Coronary artery (tissue), 2 donors: ENCODE measurements around the gene P3H4.

Source experiments
- DNase-seq: peaks from one replicate; pipeline ENCODE4 v3.0.0-alpha.2; 2017; ENCODE audit warnings: low spot score
- H3K27ac ChIP-seq, 2 donors: fragments of 200-600 bp; sonication (generic); one replicate each; pipeline ENCODE4 v1.5.1; 2016 to 2019
- H3K4me3 ChIP-seq: fragments of 200-600 bp; sonication (generic); 2 replicates; pipeline ENCODE4 v1.5.1; 2016; ENCODE audit warnings: mild to moderate bottlenecking, moderate library complexity
- TF ChIP-seq, protein P1 (sequence below): fragments of 200-600 bp; sonication (generic); IDR thresholded peaks from one replicate; pipeline ENCODE4 v1.5.1; 2019; ENCODE audit warnings: antibody characterized with exemption

The P3H4 gene

DNA sequence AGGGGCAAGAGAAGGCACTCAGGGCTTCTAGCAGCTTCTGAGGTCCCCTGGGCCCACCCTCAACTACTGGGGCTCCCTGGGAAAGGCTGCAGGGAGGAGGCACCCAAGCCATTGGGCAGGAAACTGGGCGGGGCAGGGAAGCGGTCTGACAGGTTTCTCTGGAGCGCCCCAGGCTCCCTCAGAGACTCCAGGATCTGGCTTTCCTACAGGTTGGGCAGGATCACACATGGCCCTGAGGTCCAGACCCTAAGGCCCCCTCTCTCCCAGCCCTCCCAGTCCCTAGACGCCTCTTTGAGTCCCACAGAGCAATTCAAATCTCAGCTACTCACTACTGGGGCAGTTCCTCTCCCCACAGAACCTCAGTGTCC is 39.5 kb downstream of the P3H4 start:
- no peak overlapping the region for H3K4me3 ChIP-seq
- H3K27ac ChIP-seq, result no peak overlapping the region
- DNase-seq, result no peak
- TF ChIP-seq, protein P1, sequence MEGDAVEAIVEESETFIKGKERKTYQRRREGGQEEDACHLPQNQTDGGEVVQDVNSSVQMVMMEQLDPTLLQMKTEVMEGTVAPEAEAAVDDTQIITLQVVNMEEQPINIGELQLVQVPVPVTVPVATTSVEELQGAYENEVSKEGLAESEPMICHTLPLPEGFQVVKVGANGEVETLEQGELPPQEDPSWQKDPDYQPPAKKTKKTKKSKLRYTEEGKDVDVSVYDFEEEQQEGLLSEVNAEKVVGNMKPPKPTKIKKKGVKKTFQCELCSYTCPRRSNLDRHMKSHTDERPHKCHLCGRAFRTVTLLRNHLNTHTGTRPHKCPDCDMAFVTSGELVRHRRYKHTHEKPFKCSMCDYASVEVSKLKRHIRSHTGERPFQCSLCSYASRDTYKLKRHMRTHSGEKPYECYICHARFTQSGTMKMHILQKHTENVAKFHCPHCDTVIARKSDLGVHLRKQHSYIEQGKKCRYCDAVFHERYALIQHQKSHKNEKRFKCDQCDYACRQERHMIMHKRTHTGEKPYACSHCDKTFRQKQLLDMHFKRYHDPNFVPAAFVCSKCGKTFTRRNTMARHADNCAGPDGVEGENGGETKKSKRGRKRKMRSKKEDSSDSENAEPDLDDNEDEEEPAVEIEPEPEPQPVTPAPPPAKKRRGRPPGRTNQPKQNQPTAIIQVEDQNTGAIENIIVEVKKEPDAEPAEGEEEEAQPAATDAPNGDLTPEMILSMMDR, result no peak

DNA sequence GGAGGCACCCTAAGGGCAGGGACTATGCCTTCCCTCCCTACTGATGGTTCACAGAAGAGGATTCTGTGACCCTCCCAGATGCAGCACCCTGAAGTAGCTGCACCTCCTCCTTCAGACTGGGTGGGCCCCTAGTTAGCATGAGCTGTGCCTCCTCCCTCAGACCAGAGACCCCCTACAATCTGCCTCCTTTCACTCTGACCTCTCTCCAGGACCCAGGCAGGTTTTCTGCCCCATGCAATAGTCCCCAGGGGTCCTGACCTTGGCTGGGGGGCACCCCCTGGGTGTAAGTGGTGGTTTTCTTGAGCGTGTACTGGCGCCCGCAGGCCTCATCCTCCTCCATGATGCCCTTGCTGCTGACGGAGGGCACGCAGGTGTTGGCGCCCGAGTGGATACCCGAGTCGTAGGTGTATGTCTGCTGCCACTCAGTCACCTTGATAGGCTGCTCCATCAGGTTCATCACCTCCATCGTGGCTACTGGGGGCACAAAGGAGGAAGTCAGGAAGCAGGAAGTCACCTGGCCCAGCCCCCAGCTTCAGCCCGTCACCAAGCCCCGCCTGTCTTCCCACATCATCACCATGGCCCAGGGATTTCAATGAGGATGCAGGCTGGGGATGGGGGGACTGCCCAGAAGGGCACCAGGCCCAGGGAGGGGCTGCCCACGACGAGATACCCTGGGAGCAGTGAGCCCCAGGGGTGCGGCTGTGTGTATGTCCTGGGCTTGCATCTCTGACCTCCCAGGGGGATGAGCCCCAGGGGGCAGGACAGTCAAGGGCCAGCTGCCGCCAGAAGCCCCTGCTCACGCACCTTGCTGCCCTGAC is 40.2 kb downstream of the P3H4 start:
- no peak overlapping the region for H3K27ac ChIP-seq
- no peak for DNase-seq
- H3K4me3 ChIP-seq, result no peak overlapping the region
- TF ChIP-seq, protein P1, result no peak

- Histone ChIP-seq H3K4me3 (no peak overlapping the region), H3K27ac (no peak overlapping the region)
- TF ChIP-seq, protein P1, result no peak
- no peak for DNase-seq
These were observed 41.8 kb downstream of the P3H4 start for GRCh38 chr17:41769985-41770384.

- TF ChIP-seq, protein P1, result no peak
- no peak for DNase-seq
- Histone ChIP-seq H3K4me3 (no peak overlapping the region), H3K27ac (no peak overlapping the region)
These were observed 42.3 kb downstream of the P3H4 start for GRCh38 chr17:41769346-41769862.

- Histone ChIP-seq H3K4me3 (no peak overlapping the region), H3K27ac (no peak overlapping the region)
- TF ChIP-seq, protein P1, result no peak
- no peak for DNase-seq
These were observed 43.0 kb downstream of the P3H4 start for GRCh38 chr17:41768682-41769288.

DNA sequence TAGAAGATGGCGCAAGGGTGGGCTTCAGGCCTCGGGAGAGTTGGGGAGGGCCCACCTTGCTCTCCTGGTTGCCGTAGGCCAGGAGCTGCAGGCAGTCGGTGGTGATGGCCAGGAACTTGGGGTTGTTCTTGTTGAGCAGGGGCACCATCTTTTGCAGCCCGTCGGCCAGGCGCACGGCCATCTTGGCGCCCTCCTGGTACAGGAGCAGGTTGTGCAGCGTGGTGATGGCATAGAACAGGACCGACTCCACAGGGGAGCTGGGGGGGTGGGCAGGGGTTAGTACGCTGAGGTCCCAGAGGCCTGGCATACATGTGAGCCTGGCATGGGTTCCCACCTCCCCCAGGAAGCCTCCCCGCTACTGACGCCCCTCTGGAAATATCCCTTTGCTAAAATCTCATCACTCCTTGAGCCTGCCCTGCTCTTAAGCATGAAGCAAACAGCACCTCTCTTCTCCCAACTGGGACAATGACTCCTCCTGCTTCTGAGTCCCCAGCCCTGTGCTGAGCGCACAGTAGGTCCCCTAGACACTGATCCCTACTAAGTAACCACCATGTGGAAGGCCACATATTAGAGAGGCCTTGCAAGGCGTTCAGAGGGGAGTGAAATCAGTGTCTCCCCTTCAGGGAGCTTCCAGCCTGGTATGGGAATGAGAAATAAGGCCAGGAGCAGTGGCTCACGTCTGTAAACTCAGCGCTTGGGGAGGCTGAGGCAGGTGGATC is 44.3 kb downstream of the P3H4 start:
- no peak overlapping the region for H3K27ac ChIP-seq
- no peak overlapping the region for H3K4me3 ChIP-seq
- TF ChIP-seq, protein P1, result no peak
- no peak for DNase-seq
